Left lung (tissue), 10 donors: ENCODE results near the gene FBXO45. TPM values are rescaled to one million over a fixed set of nuclear protein-coding genes. Genes with fewer than 3 reads are reported as not detected.
"Not testable (repeated sequence)": the region's sequence is repeated elsewhere in the genome, so short reads cannot be mapped to it uniquely, and the experiment has no call there.

Source experiments
- ATAC-seq: fragments of 200-7000 bp; cut with Tn5 transposase; one replicate; pipeline ENCODE4 v1.9.1; 2020; ENCODE audit warnings: moderate library complexity
- DNase-seq, 4 donors: peaks; one replicate each; pipeline ENCODE4 v3.0.0-alpha.2; 2013 to 2020
- H3K27ac ChIP-seq, 2 donors: fragments of 200-600 bp; sonication (generic) in 1 of 2; one replicate each; pipeline versions ENCODE4 v1.5.0 to v1.8.0; 2020 to 2021
- H3K27me3 ChIP-seq, 2 donors: fragments of 200-600 bp; sonication (generic) in 1 of 2; one replicate each; pipeline versions ENCODE4 v1.5.0 to v1.8.0; 2020 to 2021
- H3K36me3 ChIP-seq, 2 donors: fragments of 200-600 bp; sonication (generic) in 1 of 2; one replicate each; pipeline versions ENCODE4 v1.5.0 to v1.8.0; 2020 to 2021
- H3K4me1 ChIP-seq, 2 donors: fragments of 200-600 bp; one replicate each; pipeline ENCODE4 v1.8.0; 2021
- H3K4me3 ChIP-seq, 2 donors: fragments of 200-600 bp; sonication (generic) in 1 of 2; one replicate each; pipeline versions ENCODE4 v1.5.0 to v1.8.0; 2020 to 2021; ENCODE audit warnings: mild to moderate bottlenecking in 1 of 2
- H3K9me3 ChIP-seq, 2 donors: fragments of 200-600 bp; sonication (generic) in 1 of 2; one replicate each; pipeline versions ENCODE4 v1.5.0 to v1.8.0; 2020 to 2021
- CTCF ChIP-seq, 2 donors: fragments of 200-600 bp; sonication (generic) in 1 of 2; IDR thresholded peaks; one replicate each; pipeline versions ENCODE4 v1.5.0 to v1.8.0; 2021; ENCODE audit warnings: antibody characterized with exemption in 2 of 2
- intact Hi-C, 2 donors: fragments of 100-400 bp; cut with DNase I; formaldehyde crosslinking; loops; one replicate each; pipeline versions ENCODE4 v1.11.2 to v1.14.2; 2022
- polyA plus RNA-seq, 6 donors: library from polyadenylated mRNA; unstranded; fragments of 120-200 nt; gene quantifications; one replicate each; pipeline ENCODE4 v1.2.1, GENCODE V29; 2013; ENCODE audit not compliant: insufficient read length in 6 of 6
- total RNA-seq, 2 donors: library from RNA; stranded (reverse); fragmentation: NEBNext Ultra II Directional; extraction: Animal tissue kit (Norgen Biotek cat#: 25700); gene quantifications; one replicate each; pipeline ENCODE4 v1.2.1, GENCODE V29; 2021
- donor health status: DM: no; HTN: yes; CAD: no.
- donor health status: DM: no; HTN: no; CAD: no.

FBXO45 gene
- total and polyA plus RNA-seq, 8 donors: 8.2 to 17.1 (median 14.7) TPM

- Histone ChIP-seq H3K4me3 (no peak overlapping the region), H3K4me1 (peaks cover 0 to 26% of the 10 kb centered on the region in 2 donors), H3K27me3 (no peaks in the 10 kb centered on the region), H3K9me3 (no peaks in the 10 kb centered on the region), H3K36me3 (no peaks in the 10 kb centered on the region), H3K27ac (peak overlapping the region; percentile 51 to 76)
- no peak for ATAC-seq
- no peak for DNase-seq
- intact Hi-C loops: loop anchor here in 1 of 2 donors (5.0 kb wide), 1 partner anchor 75 kb away; no protein-coding TSS in a partner anchor
- no peak for TF ChIP-seq CTCF (IDR thresholded peaks at IDR 0.05)
Measured at GRCh38 chr3:196611761-196612483, 43.5 kb downstream of the FBXO45 start.

GRCh38 chr3:196615234-196615633, 46.8 kb downstream of the FBXO45 start:
- H3K36me3 ChIP-seq, H3K27me3 ChIP-seq, H3K4me3 ChIP-seq, intact Hi-C loops, H3K9me3 ChIP-seq, H3K27ac ChIP-seq, ATAC-seq, DNase-seq: not testable (repeated sequence)
- H3K4me1 ChIP-seq: peaks cover 0 to 35% of the 10 kb centered on the region in 2 donors

- Histone ChIP-seq H3K27ac (peak overlapping the region in 1 of 2 donors; percentile 53), H3K9me3 (no peaks in the 10 kb centered on the region), H3K4me3 (no peak overlapping the region), H3K27me3 (no peaks in the 10 kb centered on the region), H3K36me3 (no peaks in the 10 kb centered on the region), H3K4me1 (peaks cover 0 to 49% of the 10 kb centered on the region in 2 donors)
- TF ChIP-seq CTCF (IDR thresholded peaks at IDR 0.05): no peak
- intact Hi-C loops: no loop called here
- ATAC-seq (no peak), DNase-seq (no peak)
Measured at GRCh38 chr3:196617256-196617655, 48.8 kb downstream of the FBXO45 start.

- no peak overlapping the region for H3K4me3 ChIP-seq
- peak; percentile 26 for ATAC-seq
Measured at GRCh38 chr3:196619223-196619622, 50.8 kb downstream of the FBXO45 start.

GRCh38 chr3:196619627-196620026, 51.2 kb downstream of the FBXO45 start:
- Histone ChIP-seq H3K4me1 (peaks cover 0 to 67% of the 10 kb centered on the region in 2 donors), H3K27ac (peak overlapping the region in 1 of 2 donors; percentile 60)
- H3K27me3 ChIP-seq, intact Hi-C loops, DNase-seq, H3K36me3 ChIP-seq, H3K9me3 ChIP-seq, H3K4me3 ChIP-seq: not testable (repeated sequence)
- ATAC-seq: peak; percentile 40

More at GRCh38 chr3:196619223-196619622, 50.8 kb downstream of the FBXO45 start:
- H3K4me1 ChIP-seq: peaks cover 0 to 64% of the 10 kb centered on the region in 2 donors
- no peak for TF ChIP-seq CTCF (IDR thresholded peaks at IDR 0.05)
- no peaks in the 10 kb centered on the region for H3K36me3 ChIP-seq
- intact Hi-C loops: no loop called here
- no peaks in the 10 kb centered on the region for H3K27me3 ChIP-seq
- H3K9me3 ChIP-seq: no peaks in the 10 kb centered on the region
- peak overlapping the region in 1 of 2 donors; percentile 6 for H3K27ac ChIP-seq
- no peak for DNase-seq

GRCh38 chr3:196620161-196620604, 51.7 kb downstream of the FBXO45 start:
- H3K36me3 ChIP-seq: no peaks in the 10 kb centered on the region
- TF ChIP-seq CTCF (IDR thresholded peaks at IDR 0.05): no peak
- no peaks in the 10 kb centered on the region for H3K27me3 ChIP-seq
- intact Hi-C loops: no loop called here
- DNase-seq (peak in 1 of 4 donors; percentile 56), ATAC-seq (peak; percentile 28)
- peaks cover 0 to 72% of the 10 kb centered on the region in 2 donors for H3K4me1 ChIP-seq
- no peak overlapping the region for H3K4me3 ChIP-seq
- no peaks in the 10 kb centered on the region for H3K9me3 ChIP-seq
- H3K27ac ChIP-seq: peak overlapping the region in 1 of 2 donors; percentile 60
